SH-SY5Y (cell line): ENCODE data around the gene PNLIP.

Experiments used
- GATA2 ChIP-seq: IDR thresholded peaks from 2 replicates; pipeline ENCODE4 v1.6.1; 2011; ENCODE audit warnings: mild to moderate bottlenecking, low read depth, low read length
- GATA3 ChIP-seq: IDR thresholded peaks from 2 replicates; pipeline ENCODE4 v1.6.1; 2011; ENCODE audit warnings: low read depth, mild to moderate bottlenecking, low read length, moderate library complexity

The PNLIP gene

GRCh38 chr10:116555880-116556279 lies 10.1 kb downstream of the PNLIP start:
- TF ChIP-seq GATA2 (no peak), GATA3 (no peak)

GRCh38 chr10:116557305-116557880 lies 11.7 kb downstream of the PNLIP start:
- TF ChIP-seq GATA2 (no peak), GATA3 (no peak)

- TF ChIP-seq GATA3 (no peak), GATA2 (no peak)
Observed at GRCh38 chr10:116565534-116565933, 19.8 kb downstream of the PNLIP start.

- TF ChIP-seq GATA2 (no peak), GATA3 (no peak)
Observed at GRCh38 chr10:116566932-116567331, 21.2 kb downstream of the PNLIP start.

- TF ChIP-seq GATA2 (no peak), GATA3 (no peak)
Observed at GRCh38 chr10:116567335-116567734, 21.6 kb downstream of the PNLIP start.

- TF ChIP-seq GATA2 (no peak), GATA3 (no peak)
Observed at GRCh38 chr10:116574797-116575196, 29.1 kb downstream of the PNLIP start.

- TF ChIP-seq GATA3 (no peak), GATA2 (no peak)
Observed at GRCh38 chr10:116587878-116588591, 42.3 kb downstream of the PNLIP start.

- TF ChIP-seq GATA3 (no peak), GATA2 (no peak)
Observed at GRCh38 chr10:116588995-116589394, 43.3 kb downstream of the PNLIP start.

- TF ChIP-seq GATA2 = no peak
- no peak for TF ChIP-seq GATA3
Observed at GRCh38 chr10:116589926-116590325, 44.2 kb downstream of the PNLIP start.

GRCh38 chr10:116590590-116591444 lies 45.1 kb downstream of the PNLIP start, which contains the start of gene PNLIPRP1:
TSS of gene PNLIPRP1 (plus strand) at chr10:116590959. CDS start at chr10:116591130, 171 bp downstream.
- TF ChIP-seq GATA3 = no peak
- TF ChIP-seq GATA2 = no peak

GRCh38 chr10:116593139-116593740 lies 47.5 kb downstream of the PNLIP start:
- TF ChIP-seq GATA3 = no peak
- TF ChIP-seq GATA2 = no peak

- TF ChIP-seq GATA2 (no peak), GATA3 (no peak)
Observed at GRCh38 chr10:116594525-116595035, 48.8 kb downstream of the PNLIP start.

- no peak for TF ChIP-seq GATA3
- no peak for TF ChIP-seq GATA2
Observed at GRCh38 chr10:116596062-116596461, 50.3 kb downstream of the PNLIP start.

GRCh38 chr10:116597543-116597942 lies 51.8 kb downstream of the PNLIP start:
- TF ChIP-seq GATA3 = no peak
- TF ChIP-seq GATA2 = no peak
